ENCODE data around the gene TANK.

DNA sequence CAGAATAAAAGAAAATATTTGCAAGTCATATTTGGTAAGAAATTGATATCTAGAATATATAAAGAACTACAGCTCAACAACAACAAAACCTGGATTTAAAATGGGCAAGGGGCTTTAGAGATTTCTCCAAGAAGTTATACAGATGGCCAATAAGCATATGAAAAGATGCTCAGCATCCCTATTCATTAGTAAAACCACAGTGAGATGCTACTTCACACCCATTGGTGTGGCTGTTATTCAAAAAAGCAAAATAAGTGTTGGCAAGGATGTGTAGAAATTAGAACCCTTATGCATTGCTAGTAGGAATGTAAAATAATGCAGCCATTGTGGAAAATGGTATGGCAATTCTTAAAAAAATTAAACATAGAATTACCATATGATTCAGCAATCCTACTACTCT is 29.8 kb downstream of the TANK start:
- TF ChIP-seq, protein P1, sequence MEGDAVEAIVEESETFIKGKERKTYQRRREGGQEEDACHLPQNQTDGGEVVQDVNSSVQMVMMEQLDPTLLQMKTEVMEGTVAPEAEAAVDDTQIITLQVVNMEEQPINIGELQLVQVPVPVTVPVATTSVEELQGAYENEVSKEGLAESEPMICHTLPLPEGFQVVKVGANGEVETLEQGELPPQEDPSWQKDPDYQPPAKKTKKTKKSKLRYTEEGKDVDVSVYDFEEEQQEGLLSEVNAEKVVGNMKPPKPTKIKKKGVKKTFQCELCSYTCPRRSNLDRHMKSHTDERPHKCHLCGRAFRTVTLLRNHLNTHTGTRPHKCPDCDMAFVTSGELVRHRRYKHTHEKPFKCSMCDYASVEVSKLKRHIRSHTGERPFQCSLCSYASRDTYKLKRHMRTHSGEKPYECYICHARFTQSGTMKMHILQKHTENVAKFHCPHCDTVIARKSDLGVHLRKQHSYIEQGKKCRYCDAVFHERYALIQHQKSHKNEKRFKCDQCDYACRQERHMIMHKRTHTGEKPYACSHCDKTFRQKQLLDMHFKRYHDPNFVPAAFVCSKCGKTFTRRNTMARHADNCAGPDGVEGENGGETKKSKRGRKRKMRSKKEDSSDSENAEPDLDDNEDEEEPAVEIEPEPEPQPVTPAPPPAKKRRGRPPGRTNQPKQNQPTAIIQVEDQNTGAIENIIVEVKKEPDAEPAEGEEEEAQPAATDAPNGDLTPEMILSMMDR (IDR thresholded peaks at IDR 0.05; ENCODE audit: insufficient read depth, low read length, poor library complexity, severe bottlenecking) = no peak
- no peak for TF ChIP-seq EZH2phosphoT487 (conservative IDR thresholded peaks at IDR 0.05; ENCODE audit: low read length)

Measured in SU-DHL-6 (cell line).